Activated CD4-positive, CD25-positive, alpha-beta regulatory T cell treated with anti-CD3 and anti-CD28 coated beads, Interleukin-2, amount 50 U/mL, for 72 hours (primary cell): ENCODE results near the gene TNNI2.

Source experiments
- DNase-seq: peaks from one replicate; pipeline ENCODE4 v3.0.0; 2021

Gene TNNI2

DNA sequence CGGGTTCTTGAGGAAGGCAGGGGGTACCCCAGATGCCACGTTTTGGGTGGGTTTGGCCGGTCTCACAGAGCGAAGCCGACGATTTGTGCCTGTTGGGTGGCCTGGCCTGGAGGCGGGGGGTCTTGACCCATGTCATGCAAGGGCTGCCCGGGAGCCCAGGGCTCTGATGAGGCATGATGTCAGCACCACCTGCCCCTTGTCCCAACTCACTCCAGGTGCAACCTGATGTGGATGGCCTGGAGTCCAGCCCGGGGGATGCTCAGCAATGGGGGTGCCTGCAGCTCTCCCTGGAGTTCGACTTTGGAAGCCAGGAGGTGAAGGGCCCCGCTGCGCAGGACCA lies 3.1 kb upstream of the TNNI2 start:
- DNase-seq, result no peak

DNA sequence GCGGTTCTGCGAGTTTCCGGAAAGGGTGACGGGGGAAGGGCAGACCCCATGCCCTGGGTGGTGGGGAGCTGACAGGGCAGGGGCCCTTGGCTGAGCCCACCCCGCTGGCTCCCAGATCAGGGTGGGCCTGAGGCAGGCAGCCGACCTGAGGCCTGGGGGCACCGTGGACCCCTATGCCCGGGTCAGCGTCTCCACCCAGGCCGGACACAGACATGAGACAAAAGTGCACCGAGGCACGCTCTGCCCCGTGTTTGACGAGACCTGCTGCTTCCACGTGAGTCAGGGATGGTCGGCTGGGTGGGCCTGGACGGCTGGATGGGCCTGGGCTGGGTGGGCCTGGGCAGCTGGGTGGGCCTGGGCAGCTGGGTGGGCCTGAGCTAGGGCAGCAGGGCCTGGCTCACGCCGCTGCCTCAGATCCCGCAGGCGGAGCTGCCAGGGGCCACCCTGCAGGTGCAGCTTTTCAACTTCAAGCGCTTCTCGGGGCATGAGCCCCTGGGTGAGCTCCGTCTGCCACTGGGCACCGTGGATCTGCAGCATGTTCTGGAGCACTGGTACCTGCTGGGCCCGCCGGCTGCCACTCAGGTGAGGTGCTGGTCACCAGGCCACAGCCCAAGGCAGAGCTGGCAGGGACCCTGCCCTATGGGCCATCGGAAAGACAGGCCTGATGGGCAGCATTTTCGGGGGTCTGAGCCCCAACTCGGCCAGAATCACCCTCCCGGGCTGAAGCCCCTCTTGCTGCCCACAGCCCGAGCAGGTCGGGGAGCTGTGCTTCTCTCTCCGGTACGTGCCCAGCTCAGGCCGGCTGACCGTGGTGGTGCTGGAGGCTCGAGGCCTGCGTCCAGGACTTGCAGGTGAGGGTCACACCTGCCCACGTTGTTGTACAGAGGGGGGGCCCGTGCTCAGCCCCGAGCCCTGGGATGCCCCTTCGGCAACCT lies 2.5 kb upstream of the TNNI2 start:
- no peak for DNase-seq

DNA sequence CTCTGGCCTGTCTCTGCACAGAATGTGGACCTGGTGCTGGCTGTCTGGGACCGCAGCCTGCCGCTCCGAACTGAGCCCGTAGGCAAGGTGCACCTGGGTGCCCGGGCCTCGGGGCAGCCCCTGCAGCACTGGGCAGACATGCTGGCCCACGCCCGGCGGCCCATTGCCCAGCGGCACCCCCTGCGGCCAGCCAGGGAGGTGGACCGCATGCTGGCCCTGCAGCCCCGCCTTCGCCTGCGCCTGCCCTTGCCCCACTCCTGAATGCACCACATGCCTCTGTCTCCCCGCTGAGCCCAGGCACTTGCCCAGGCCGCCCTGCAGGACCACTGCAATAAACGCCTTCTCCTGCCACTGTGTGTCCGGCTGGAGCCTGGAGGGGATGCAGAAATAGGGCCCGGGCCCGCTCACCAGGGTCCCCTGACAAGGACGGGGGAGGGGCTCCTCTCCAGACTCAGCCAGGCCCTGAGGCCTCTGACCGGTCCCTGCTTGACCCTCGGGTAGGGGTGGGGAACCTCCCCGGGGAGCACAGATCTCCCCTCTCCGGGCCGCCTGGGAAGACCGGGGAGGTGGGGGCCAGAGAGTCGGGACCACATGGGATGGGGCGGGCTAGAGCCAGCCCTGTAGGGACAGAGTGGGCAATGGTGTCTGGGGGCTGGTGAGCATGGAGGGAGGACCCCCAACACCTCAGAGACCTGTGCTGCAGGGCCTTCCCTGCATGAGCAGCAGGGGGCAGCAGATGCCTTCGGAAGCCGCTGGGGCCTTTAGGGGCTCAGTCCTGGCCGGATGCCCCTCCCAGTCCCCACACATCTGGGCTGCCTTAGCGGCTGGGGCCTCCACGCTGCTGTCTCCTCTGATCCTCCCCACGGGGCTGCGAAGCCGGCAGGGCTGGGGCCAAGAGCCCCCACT lies 1.4 kb upstream of the TNNI2 start:
- DNase-seq, result peak; percentile 78

DNA sequence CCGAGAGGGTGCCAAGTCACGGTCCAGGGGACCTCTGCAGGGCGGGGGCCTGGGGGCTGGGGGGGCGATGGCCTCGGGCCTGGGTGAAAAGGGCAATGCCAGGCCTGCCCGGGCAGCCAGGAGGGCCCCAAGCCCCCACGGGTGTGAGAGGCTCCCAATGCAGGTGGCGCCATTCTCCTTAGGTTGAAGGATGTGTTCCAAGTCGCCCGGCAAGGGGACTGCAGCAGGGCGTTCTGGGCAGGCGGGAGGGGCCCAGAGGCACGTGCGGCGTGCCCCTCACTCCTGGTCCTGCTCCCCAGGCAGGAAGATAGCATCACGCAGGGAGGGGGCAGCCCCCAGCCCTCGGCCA lies 730 bp upstream of the TNNI2 start:
- no peak for DNase-seq

DNA sequence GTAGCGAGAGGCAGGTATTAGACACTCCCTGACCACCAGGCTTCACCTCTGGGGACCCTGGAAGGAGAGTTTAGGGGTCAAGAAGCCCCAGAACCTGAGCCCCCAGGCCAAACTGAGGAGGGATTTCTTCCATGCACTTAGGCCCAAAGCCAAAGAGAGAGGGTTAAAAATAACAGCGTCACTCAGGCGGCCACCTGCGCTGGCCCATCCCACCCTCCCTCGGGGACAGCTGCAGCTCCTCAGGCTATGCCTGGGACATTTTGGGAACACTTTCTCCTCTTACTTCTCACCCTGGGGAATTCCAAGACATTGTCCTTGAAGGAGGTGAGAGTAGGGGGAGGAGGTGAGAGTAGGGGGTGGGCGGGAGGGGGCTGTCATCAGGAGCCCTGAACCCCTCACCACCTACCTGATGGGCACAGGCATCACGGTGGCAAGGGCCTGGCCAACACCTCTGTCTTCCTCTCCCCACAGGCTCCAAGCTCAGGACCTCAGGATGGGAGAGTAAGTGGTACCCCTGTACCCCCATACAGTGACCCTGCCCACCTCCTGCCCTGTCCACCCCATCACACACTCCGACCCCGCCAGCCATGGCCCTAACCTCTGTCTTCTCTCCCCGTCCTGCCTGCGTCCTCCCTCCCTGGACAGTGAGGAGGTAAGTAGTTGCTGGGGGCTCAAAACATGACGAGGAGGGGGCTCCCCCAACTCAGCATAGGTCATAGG lies 583 bp downstream of the TNNI2 start:
- no peak for DNase-seq

DNA sequence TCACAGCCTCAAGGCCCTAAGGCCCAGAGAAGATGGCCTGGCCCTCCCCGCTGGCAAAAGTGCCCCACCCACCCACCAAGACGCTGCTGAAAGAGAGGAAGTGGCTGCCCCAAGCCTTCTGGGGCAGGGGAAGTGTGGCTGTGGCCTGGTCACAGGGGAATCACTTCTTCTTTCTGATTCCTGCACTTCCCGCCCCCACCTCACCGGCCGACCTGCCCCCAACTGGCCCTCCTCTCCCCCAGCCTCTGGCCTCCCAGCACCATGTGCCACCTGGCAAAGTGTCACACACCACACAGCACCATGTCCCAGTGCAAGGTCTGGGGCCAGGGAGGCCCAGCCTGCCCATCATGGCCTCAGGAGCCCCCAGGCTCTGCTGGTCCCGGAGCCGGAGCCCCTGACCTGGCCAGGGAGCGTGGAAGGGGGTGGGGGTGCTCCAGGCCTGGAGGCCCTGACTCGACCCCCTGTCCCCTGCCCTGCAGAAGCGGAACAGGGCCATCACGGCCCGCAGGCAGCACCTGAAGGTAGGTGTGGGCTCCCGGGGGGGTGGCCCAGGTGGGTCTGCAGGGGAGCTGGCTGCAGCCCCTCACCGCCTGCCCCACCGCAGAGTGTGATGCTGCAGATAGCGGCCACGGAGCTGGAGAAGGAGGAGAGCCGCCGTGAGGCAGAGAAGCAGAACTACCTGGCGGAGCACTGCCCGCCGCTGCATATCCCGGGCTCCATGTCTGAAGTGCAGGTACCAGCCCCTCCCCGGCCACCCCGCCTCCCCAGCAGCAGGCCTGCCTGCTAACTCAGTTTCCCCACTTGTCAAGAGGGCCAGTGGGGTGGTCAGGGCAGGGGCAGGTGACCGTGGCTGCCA lies 1.4 kb downstream of the TNNI2 start:
- no peak for DNase-seq

DNA sequence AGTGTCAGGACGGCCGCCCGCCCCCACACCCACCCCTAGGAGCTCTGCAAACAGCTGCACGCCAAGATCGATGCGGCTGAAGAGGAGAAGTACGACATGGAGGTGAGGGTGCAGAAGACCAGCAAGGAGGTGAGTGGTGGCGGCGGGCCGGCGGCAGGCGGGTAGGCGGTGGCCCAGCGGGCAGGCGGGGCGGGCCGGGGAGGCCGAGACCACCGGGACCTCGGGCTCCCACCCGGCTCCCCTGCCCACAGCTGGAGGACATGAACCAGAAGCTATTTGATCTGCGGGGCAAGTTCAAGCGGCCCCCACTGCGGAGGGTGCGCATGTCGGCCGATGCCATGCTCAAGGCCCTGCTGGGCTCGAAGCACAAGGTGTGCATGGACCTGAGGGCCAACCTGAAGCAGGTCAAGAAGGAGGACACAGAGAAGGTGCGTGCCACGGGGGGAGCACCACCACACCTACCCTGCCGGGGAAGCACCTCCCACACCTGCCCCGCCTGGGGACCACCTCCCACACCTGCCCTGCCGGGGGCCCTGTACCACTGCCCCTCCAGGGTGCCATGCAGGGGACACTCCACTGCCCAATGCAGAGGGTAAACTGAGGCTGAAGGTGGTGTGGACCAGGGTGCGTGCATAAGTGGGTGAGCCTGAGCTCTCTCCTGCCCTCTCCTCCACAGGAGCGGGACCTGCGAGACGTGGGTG lies 2.1 kb downstream of the TNNI2 start:
- no peak for DNase-seq

DNA sequence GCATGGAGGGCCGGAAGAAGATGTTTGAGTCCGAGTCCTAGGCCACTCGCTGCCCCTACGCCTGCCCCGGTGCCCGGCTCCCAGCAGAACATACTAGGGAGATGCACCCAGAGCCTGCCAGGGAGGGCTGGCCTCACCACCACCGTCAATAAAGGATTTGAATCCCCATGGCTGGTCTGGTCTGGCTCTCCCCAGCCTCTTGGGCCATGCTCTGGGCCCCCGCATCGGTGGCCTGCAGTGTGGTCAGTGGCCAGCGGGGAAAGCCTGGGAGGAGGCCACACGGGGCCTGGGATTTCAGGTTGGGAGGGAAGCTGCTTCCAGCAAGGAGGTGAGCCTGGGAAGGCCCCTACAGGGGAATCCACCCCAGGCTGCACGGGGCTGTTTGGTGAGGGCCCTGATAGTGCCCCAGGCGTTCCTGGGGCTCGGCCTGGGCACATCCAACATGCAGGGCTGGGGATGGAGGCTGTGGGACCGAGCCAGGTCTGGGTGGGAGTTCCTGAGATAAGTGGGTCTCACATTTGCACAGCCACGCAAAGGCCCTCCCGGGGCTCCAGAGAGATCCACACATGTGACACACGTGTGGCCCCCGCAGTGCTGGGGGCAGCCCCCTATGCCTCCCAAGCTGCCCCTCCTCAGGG lies 2.8 kb downstream of the TNNI2 start:
- no peak for DNase-seq

DNA sequence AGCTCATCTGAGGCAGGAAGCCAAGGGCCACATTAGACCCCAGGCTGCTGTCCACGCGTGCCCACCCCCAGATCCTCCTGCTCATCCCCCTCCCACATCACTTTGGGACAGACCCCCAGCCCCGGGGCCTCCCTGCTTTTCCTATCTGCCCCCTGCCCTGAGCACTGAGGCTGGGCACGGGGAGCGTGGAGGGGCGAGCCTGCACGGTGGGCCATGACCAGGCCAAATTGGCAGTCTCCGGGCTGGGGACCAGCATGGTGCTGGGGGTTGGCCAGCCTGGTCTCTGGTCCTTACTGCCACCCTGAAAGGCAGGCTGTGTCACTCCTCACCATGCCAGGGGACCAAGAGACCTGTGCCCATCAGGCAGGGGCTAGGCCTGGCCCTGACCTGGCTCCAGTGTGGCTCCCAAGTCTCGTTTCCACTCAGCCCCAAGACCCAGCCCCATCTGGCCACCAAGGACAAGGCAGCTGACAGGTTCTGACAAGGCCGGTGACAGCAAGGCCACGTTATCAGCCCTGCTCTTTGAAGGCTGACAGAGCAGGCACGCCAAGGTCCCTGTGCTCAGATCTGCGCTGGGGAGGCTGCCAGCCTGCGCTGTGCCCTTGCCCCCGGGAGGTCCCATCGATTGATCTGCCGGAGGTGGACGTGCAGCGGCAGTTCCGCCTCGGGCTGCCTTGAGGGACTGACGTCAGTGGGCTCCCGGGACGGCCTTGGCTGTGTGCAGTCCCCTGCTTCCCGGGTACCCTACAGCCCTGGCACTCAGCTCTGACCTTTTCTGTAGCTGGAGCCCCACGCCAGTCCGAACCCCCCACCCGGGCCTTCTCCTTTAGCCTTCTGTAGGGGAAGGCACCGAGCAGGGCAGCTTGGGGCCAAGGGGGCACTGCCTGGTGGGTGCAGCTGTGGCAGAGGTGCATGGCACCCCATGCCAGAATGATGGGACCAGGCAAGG lies 3.6 kb downstream of the TNNI2 start:
- DNase-seq, result no peak

DNA sequence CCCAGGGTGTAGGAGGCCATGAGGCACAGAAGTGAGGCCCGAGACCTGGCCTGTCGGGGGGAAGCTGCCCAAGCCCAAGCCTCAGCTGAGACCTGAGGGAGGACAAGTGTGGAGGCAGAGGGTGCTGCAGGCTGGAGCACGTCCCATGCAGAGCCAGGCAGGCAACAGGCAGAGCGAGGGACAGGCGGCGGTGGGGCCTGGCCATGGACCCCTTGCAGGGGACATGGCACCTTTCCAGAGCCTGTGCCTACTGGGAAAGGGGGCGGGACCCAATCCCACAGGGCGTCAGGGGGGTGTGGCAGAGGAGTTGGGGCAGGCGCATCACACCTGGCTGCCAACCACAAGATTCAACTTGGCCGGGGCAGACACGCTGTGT lies 4.3 kb downstream of the TNNI2 start:
- DNase-seq, result no peak

DNA sequence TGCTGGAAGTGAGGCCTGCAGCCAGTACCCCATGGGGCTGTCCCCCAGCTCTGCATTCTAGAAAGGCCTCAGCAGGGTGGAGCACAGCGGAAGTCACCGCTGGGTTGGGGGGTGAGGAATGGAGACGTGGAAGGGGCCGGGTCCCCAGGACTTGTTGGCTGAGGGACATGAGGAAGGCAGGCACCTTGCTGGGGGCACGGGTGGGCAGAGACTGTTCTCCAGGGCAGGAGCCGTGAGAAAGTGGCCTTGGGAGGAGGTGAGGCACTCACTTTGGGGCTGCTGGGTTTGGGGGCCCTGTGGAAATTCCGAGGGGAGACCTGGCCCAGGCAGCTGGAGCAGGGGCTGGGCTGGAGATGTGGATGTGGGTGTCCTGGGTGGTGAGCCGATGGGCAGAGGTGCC lies 5.0 kb downstream of the TNNI2 start:
- DNase-seq, result no peak

DNA sequence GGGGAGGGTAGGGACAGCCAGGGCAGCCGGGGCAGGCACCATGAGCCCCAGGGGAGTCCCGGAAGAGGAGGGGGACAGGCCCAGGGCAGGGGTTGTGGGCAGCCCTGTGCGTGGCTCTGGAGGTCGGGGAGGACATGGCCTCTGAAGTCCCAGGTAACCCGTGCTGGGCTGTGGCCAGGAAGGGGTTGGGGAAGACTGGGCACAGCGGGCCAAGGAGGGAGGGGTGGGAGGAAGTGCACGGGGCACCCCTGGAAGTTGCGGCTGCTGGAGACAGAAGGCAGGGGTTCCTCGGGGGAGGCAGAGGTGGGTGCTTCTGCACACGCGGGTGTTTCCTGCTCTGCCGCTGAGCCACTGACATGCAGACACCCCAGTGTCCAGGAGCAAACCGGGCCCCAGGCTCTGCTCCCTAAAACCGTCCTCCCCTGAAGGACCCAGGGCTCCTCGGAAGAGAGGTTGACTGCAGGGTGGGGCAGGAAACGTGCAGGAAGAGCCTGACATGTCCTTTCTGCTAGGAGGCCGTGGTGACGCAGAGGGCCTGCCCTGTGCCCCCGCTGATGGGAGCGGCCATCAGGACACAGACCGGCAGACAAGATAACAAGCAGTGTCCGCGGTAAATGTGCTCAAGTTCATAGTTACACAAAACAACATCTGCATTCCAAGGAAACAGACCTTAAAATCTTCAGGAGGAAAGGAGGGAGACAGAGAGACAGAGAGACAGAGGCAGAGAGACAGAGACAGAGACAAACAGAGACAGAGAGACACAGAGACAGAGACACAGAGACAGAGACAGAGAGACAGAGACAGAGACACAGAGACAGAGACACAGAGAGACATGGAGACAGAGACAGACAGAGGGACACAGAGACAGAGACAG lies 5.7 kb downstream of the TNNI2 start:
- no peak for DNase-seq

DNA sequence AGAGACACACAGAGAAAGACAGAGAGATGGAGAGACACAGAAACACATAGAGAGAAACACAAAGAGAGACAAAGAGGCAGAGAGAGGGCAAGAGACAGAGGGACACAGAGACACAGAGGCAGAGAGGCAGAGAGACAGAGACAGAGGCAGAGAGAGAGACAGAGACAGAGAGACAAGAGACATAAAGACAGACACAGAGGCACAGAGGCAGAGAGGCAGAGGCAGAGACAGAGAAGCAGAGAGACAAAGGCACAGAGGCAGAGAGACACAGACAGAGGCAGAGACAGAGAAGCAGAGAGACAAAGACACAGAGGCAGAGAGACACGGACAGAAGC lies 6.3 kb downstream of the TNNI2 start:
- DNase-seq, result no peak

DNA sequence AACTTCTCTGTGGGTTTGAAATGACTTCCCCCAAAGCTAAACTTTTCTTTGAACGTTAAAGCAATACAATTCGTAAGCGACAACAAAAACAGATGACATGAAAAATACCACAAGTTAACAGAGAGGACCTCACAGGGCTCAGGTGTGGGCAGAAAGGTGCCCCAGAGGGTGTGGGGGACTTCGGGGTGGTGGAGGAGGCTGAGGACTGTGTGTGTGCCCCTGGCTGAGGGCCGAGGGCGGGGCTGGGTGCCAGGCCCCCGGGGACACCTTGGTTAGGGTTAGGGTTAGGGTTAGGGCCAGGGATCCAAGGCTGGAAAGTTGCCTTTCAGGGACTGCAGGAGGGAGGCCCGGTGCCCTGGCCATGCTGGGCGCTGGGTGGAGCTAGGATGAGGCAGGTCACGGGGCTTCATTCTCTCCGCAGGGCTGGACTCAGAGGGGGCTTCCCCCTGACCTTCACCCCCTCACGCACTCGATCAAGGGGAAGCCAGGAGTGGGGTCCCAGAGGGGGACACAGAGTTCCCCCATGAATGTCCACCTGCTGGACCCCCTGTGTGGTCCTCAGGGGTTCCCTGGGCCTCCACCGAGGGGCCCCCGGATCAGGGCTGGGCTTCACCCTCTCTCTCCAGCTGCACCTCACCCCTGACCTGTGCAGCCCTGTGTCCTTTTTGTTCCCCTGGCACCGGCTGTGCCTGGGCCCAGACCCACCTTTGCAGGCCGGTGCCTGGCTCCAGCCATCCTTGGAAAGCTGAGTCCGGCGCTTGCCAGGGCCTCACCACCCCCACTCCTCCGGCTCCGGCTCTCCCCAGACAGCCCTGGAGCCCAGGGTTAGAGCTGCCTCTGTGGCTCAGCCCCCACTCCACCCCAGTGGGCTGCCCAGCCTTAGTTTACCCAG lies 7.0 kb downstream of the TNNI2 start:
- no peak for DNase-seq

DNA sequence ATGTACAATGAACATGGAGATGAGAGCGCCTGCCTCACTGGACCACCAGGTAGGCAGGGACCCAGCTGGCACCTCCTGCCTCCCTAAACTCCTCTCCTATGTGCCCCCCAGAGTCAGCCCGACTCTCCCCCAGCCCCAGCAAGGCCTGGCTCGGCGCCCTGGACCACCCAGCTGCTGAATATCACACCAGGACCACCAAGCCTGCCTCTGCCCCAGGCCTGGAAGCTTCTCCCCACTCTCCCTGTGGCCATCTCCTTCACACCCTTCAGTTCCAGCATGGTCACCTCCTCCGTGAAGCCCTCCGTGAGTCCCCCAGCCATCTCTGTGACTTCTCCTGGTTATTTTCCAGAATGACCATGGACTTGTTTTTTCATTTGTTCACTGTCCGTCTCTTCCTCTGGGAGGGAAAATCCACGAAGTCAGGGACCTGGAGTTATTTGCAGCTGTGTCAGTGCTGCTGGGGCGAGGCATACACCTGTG lies 7.7 kb downstream of the TNNI2 start:
- no peak for DNase-seq

DNA sequence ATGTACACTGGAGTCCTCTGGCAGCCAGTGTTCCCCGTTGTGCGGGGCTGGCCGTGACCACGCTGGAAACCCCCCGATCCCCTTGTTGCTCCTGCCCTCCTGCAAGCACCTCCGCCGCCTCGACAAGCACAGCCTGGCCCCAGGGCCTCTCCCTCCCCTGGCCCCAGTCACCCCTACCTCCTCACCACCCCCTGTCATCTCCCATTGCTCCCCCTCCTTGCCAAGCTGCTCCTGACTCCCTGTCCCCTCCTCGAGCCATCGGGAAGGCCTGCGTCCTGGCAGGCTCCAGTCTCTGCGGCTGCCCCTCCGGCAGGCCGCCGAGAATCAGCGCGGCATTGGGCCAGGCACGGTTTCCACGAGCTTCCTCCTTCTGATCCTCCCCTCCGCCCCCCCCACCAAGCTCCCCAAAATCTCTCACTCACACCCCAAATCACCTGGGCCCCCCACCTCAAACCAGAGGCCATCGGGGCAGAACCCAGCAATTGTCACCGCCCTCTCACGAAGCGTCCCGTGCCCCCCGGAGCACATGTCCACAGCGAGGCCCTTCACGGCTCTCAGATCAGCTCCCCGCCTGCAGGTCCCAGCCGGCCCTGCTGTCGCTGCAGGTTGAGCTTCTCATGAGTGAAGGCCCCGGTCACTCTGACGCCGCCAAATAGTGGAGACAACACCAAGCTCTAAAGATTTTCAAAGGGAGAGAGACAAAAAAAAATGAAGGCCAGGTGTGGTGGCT lies 8.4 kb downstream of the TNNI2 start:
- DNase-seq, result no peak

DNA sequence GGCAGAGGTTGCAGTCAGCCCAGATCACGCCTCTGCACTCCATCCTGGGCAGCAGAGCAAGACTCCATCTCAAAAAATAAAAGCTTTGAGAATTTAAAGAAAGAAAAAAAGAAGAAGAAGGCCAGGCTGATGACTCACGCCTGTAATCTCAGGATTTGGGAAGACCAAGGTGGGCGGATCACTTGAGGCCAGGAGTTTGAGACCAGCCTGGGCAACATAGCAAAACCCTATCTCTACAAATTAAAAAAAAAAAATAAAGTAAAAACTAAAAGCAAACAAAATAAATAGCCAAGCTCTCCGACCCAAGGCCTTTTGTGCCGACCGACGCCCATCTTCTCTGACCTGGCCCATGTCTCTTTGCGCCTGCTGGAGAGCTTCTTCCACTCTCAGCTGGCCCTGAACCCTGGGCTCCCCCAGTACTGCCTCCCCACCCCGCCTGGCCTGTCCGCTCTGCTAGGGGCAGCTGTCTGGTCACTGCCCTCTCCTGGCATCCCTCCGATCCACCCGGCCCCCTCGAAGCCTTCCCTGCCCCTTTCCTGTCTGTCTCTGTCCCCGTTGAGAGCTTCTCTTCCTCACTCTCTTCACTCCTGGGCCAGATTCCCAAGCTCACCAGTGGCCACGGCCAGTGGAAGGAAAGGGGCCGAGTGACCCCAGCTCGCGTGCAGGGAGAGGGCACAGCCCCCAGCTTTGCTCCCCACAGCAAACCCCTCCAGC lies 9.3 kb downstream of the TNNI2 start:
- no peak for DNase-seq
